ENCODE data around the gene MEI4.
"Not testable (repeated sequence)": the region's sequence is repeated elsewhere in the genome, so short reads cannot be mapped to it uniquely, and the experiment has no call there.

MEI4 gene

GRCh38 chr6:77683515-77683914, 30.7 kb downstream of the MEI4 start:
- DNase-seq = no peak

GRCh38 chr6:77686931-77687330, 34.1 kb downstream of the MEI4 start:
- no peak for DNase-seq

GRCh38 chr6:77688649-77689048, 35.8 kb downstream of the MEI4 start:
- no peak for DNase-seq

GRCh38 chr6:77700095-77700494, 47.3 kb downstream of the MEI4 start:
- DNase-seq = not testable (repeated sequence)

GRCh38 chr6:77707603-77708002, 54.8 kb downstream of the MEI4 start:
- DNase-seq = no peak

- no peak for DNase-seq
Observed at GRCh38 chr6:77715588-77715987, 62.7 kb downstream of the MEI4 start.

- no peak for DNase-seq
Observed at GRCh38 chr6:77716311-77716710, 63.5 kb downstream of the MEI4 start.

GRCh38 chr6:77736010-77736409, 83.2 kb downstream of the MEI4 start:
- DNase-seq = not testable (repeated sequence)

- no peak for DNase-seq
Observed at GRCh38 chr6:77740380-77740779, 87.5 kb downstream of the MEI4 start.

GRCh38 chr6:77752156-77752555, 99.3 kb downstream of the MEI4 start:
- not testable (repeated sequence) for DNase-seq

GRCh38 chr6:77762386-77762785, 109.5 kb downstream of the MEI4 start:
- DNase-seq = no peak

GRCh38 chr6:77763124-77763523, 110.3 kb downstream of the MEI4 start:
- DNase-seq = no peak

GRCh38 chr6:77764364-77764763, 111.5 kb downstream of the MEI4 start:
- no peak for DNase-seq

- no peak for DNase-seq
Observed at GRCh38 chr6:77773157-77773822, 120.5 kb downstream of the MEI4 start.

GRCh38 chr6:77774457-77774856, 121.6 kb downstream of the MEI4 start:
- no peak for DNase-seq

- DNase-seq = no peak
Observed at GRCh38 chr6:77776441-77776840, 123.6 kb downstream of the MEI4 start.

GRCh38 chr6:77778527-77778926, 125.7 kb downstream of the MEI4 start:
- DNase-seq = no peak

- DNase-seq = no peak
Observed at GRCh38 chr6:77786935-77787629, 134.2 kb downstream of the MEI4 start.

- no peak for DNase-seq
Observed at GRCh38 chr6:77796824-77797809, 144.3 kb downstream of the MEI4 start.

- no peak for DNase-seq
Observed at GRCh38 chr6:77812304-77812703, 159.5 kb downstream of the MEI4 start.

- no peak for DNase-seq
Observed at GRCh38 chr6:77813090-77813489, 160.3 kb downstream of the MEI4 start.

- DNase-seq = no peak
Observed at GRCh38 chr6:77814119-77814518, 161.3 kb downstream of the MEI4 start.

- DNase-seq = no peak
Observed at GRCh38 chr6:77815531-77815930, 162.7 kb downstream of the MEI4 start.

Measured in retina (tissue), 1 donor.